Measurements from ENCODE around the gene CLIC6.

DNA sequence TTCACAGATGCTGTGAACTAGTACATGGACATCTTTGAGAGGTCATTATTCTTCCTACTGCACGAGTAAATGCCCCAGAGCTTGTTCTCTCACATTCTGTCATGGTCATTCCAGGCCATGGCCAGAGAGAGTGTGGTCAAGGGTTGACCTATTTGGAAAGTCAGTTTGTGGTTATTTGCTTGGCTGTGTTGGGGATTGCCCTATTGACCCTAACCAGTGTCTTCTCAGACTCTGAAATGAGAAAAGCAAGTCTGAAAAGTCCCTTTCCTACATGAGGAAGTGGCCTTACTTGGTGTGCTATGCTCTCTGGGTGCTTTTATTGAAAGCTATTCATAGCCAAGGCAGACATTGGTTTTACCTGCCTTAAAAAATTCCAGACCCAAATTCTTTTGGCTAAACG lies 26.6 kb downstream of the CLIC6 start:
- TF ChIP-seq, protein P1, sequence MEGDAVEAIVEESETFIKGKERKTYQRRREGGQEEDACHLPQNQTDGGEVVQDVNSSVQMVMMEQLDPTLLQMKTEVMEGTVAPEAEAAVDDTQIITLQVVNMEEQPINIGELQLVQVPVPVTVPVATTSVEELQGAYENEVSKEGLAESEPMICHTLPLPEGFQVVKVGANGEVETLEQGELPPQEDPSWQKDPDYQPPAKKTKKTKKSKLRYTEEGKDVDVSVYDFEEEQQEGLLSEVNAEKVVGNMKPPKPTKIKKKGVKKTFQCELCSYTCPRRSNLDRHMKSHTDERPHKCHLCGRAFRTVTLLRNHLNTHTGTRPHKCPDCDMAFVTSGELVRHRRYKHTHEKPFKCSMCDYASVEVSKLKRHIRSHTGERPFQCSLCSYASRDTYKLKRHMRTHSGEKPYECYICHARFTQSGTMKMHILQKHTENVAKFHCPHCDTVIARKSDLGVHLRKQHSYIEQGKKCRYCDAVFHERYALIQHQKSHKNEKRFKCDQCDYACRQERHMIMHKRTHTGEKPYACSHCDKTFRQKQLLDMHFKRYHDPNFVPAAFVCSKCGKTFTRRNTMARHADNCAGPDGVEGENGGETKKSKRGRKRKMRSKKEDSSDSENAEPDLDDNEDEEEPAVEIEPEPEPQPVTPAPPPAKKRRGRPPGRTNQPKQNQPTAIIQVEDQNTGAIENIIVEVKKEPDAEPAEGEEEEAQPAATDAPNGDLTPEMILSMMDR (IDR thresholded peaks at IDR 0.05) = no peak
- TF ChIP-seq POLR2A (IDR thresholded peaks at IDR 0.05) (no peak), POLR2AphosphoS5 (IDR thresholded peaks at IDR 0.05) (no peak)

Measured in prostate gland (tissue), 2 donors.